Parathyroid adenoma (tissue), 2 donors: ENCODE measurements around the gene CALML6.

Source experiments
- H2AFZ ChIP-seq: fragments of 300-600 bp; sonication (generic); one replicate; pipeline ENCODE4 v1.7.0; 2017; ENCODE audit warnings: antibody characterized with exemption, mild to moderate bottlenecking
- H3K27ac ChIP-seq: fragments of 300-600 bp; sonication (generic); one replicate; pipeline ENCODE4 v1.7.0; 2017
- H3K27me3 ChIP-seq: fragments of 300-600 bp; sonication (generic); one replicate; pipeline ENCODE4 v1.7.0; 2017; ENCODE audit warnings: low read length; ENCODE audit not compliant: control insufficient read depth, insufficient read depth
- H3K36me3 ChIP-seq: fragments of 300-600 bp; sonication (generic); one replicate; pipeline ENCODE4 v1.7.0; 2017; ENCODE audit warnings: low read length; ENCODE audit not compliant: control insufficient read depth, insufficient read depth
- H3K4me1 ChIP-seq: fragments of 300-600 bp; sonication (generic); one replicate; pipeline ENCODE4 v1.7.0; 2017; ENCODE audit warnings: control low read depth
- H3K4me2 ChIP-seq: fragments of 300-600 bp; sonication (generic); one replicate; pipeline ENCODE4 v1.7.0; 2017; ENCODE audit warnings: low read length
- H3K4me3 ChIP-seq: fragments of 300-600 bp; sonication (generic); one replicate; pipeline ENCODE4 v1.7.0; 2017; ENCODE audit warnings: low read depth, low read length
- H3K79me2 ChIP-seq: fragments of 300-600 bp; sonication (generic); one replicate; pipeline ENCODE4 v1.7.0; 2017; ENCODE audit warnings: control low read depth
- H3K9ac ChIP-seq: fragments of 300-600 bp; sonication (generic); one replicate; pipeline ENCODE4 v1.7.0; 2017; ENCODE audit warnings: mild to moderate bottlenecking
- H3K9me3 ChIP-seq: fragments of 300-600 bp; sonication (generic); one replicate; pipeline ENCODE4 v1.7.0; 2017; ENCODE audit warnings: low read length; ENCODE audit not compliant: control insufficient read depth
- CTCF ChIP-seq: fragments of 300-600 bp; sonication (generic); IDR thresholded peaks from one replicate; pipeline ENCODE4 v1.7.0; 2017; ENCODE audit warnings: antibody characterized with exemption, mild to moderate bottlenecking
- donor health status: primary hyperparathyroidism.

CALML6 gene

GRCh38 chr1:1965546-1965945, 50.5 kb downstream of the CALML6 start:
- H3K36me3 ChIP-seq: no peaks in the 10 kb centered on the region
- H3K4me1 ChIP-seq: no peaks in the 10 kb centered on the region
- no peak for TF ChIP-seq CTCF
- no peak overlapping the region for H3K4me2 ChIP-seq
- H3K9ac ChIP-seq: no peak overlapping the region
- no peak overlapping the region for H3K4me3 ChIP-seq
- H3K27ac ChIP-seq: no peak overlapping the region
- peaks cover 8% of the 10 kb centered on the region for H3K27me3 ChIP-seq
- no peak overlapping the region for H2AFZ ChIP-seq
- H3K9me3 ChIP-seq: no peaks in the 10 kb centered on the region
- no peaks in the 10 kb centered on the region for H3K79me2 ChIP-seq

GRCh38 chr1:1966071-1966740, 51.1 kb downstream of the CALML6 start:
- no peaks in the 10 kb centered on the region for H3K79me2 ChIP-seq
- H3K36me3 ChIP-seq: no peaks in the 10 kb centered on the region
- no peak overlapping the region for H3K4me2 ChIP-seq
- H3K9me3 ChIP-seq: no peaks in the 10 kb centered on the region
- H3K9ac ChIP-seq: no peak overlapping the region
- TF ChIP-seq CTCF: no peak
- H3K27ac ChIP-seq: no peak overlapping the region
- H2AFZ ChIP-seq: no peak overlapping the region
- no peak overlapping the region for H3K4me3 ChIP-seq
- H3K4me1 ChIP-seq: no peaks in the 10 kb centered on the region
- H3K27me3 ChIP-seq: peaks cover 8% of the 10 kb centered on the region
